Measurements from ENCODE around the gene UNC5C.

UNC5C gene

GRCh38 chr4:95516528-95517017, 32.2 kb downstream of the UNC5C start:
- no peak for DNase-seq

- DNase-seq = no peak
Measured at GRCh38 chr4:95515589-95515988, 33.2 kb downstream of the UNC5C start.

- no peak for DNase-seq
Measured at GRCh38 chr4:95513022-95513421, 35.8 kb downstream of the UNC5C start.

GRCh38 chr4:95511477-95511876, 37.3 kb downstream of the UNC5C start:
- no peak for DNase-seq

- DNase-seq = no peak
Measured at GRCh38 chr4:95510877-95511276, 37.9 kb downstream of the UNC5C start.

GRCh38 chr4:95510145-95510544, 38.6 kb downstream of the UNC5C start:
- no peak for DNase-seq

- no peak for DNase-seq
Measured at GRCh38 chr4:95508421-95508820, 40.4 kb downstream of the UNC5C start.

GRCh38 chr4:95507561-95507960, 41.2 kb downstream of the UNC5C start:
- DNase-seq = no peak

GRCh38 chr4:95507147-95507546, 41.6 kb downstream of the UNC5C start:
- DNase-seq = no peak

- no peak for DNase-seq
Measured at GRCh38 chr4:95506264-95506663, 42.5 kb downstream of the UNC5C start.

GRCh38 chr4:95505799-95506198, 43.0 kb downstream of the UNC5C start:
- no peak for DNase-seq

GRCh38 chr4:95505151-95505550, 43.6 kb downstream of the UNC5C start:
- DNase-seq = no peak

GRCh38 chr4:95504501-95504900, 44.3 kb downstream of the UNC5C start:
- DNase-seq = no peak

GRCh38 chr4:95500361-95500760, 48.4 kb downstream of the UNC5C start:
- DNase-seq = no peak

GRCh38 chr4:95499291-95499696, 49.5 kb downstream of the UNC5C start:
- no peak for DNase-seq

GRCh38 chr4:95494186-95494585, 54.6 kb downstream of the UNC5C start:
- DNase-seq = no peak

- DNase-seq = no peak
Measured at GRCh38 chr4:95478679-95479078, 70.1 kb downstream of the UNC5C start.

GRCh38 chr4:95476121-95476520, 72.7 kb downstream of the UNC5C start:
- no peak for DNase-seq

- no peak for DNase-seq
Measured at GRCh38 chr4:95472534-95472933, 76.2 kb downstream of the UNC5C start.

GRCh38 chr4:95470622-95471021, 78.2 kb downstream of the UNC5C start:
- DNase-seq = no peak

GRCh38 chr4:95469617-95470016, 79.2 kb downstream of the UNC5C start:
- no peak for DNase-seq

GRCh38 chr4:95466791-95467190, 82.0 kb downstream of the UNC5C start:
- no peak for DNase-seq

- DNase-seq = no peak
Measured at GRCh38 chr4:95465010-95465409, 83.8 kb downstream of the UNC5C start.

GRCh38 chr4:95462921-95463320, 85.9 kb downstream of the UNC5C start:
- DNase-seq = no peak

GRCh38 chr4:95457353-95457752, 91.4 kb downstream of the UNC5C start:
- DNase-seq = no peak

GRCh38 chr4:95450294-95450693, 98.5 kb downstream of the UNC5C start:
- no peak for DNase-seq

Data from activated CD8-positive, alpha-beta memory T cell treated with anti-CD3 and anti-CD28 coated beads, Interleukin-2, amount 50 U/mL, for 4 hours (primary cell).